HUDEP-2 (cell line): Measurements from ENCODE around the gene SNX19.

Experiments
- DNase-seq, 76 experiments: peaks; one replicate each; lab custom pipeline; 2025; ENCODE audit not compliant: unreplicated experiment in 76 of 76; lab: John Stamatoyannopoulos, UW

Gene SNX19

GRCh38 chr11:130848361-130849214, 67.7 kb downstream of the SNX19 start:
- no peak for DNase-seq

GRCh38 chr11:130847517-130847916, 68.8 kb downstream of the SNX19 start:
- DNase-seq = no peak

- DNase-seq = no peak
Observed at GRCh38 chr11:130846606-130847005, 69.7 kb downstream of the SNX19 start.

GRCh38 chr11:130842001-130842400, 74.3 kb downstream of the SNX19 start:
- no peak for DNase-seq

- no peak for DNase-seq
Observed at GRCh38 chr11:130840679-130841078, 75.6 kb downstream of the SNX19 start.

- no peak for DNase-seq
Observed at GRCh38 chr11:130839981-130840666, 76.2 kb downstream of the SNX19 start.

- no peak for DNase-seq
Observed at GRCh38 chr11:130837194-130837593, 79.1 kb downstream of the SNX19 start.

GRCh38 chr11:130834886-130835285, 81.4 kb downstream of the SNX19 start:
- DNase-seq = no peak

- DNase-seq = no peak
Observed at GRCh38 chr11:130832566-130833425, 83.5 kb downstream of the SNX19 start.

GRCh38 chr11:130831976-130832375, 84.3 kb downstream of the SNX19 start:
- no peak for DNase-seq

GRCh38 chr11:130831506-130831905, 84.8 kb downstream of the SNX19 start:
- no peak for DNase-seq

- no peak for DNase-seq
Observed at GRCh38 chr11:130830566-130830965, 85.7 kb downstream of the SNX19 start.

GRCh38 chr11:130829920-130830511, 86.3 kb downstream of the SNX19 start:
- no peak for DNase-seq

GRCh38 chr11:130828741-130829140, 87.5 kb downstream of the SNX19 start:
- DNase-seq = no peak

- DNase-seq = peak in 44 of 76 experiments; percentile 2 to 62 (median 18)
Observed at GRCh38 chr11:130827451-130828377, 88.6 kb downstream of the SNX19 start.

GRCh38 chr11:130826572-130826971, 89.7 kb downstream of the SNX19 start:
- DNase-seq = no peak

GRCh38 chr11:130825983-130826382, 90.3 kb downstream of the SNX19 start:
- no peak for DNase-seq

- DNase-seq = no peak
Observed at GRCh38 chr11:130825561-130825960, 90.7 kb downstream of the SNX19 start.
